ENCODE results near the gene MPP3.

GRCh38 chr17:43857141-43857540 is 24.2 kb upstream of the MPP3 start:
- no peak for TF ChIP-seq CTCF (IDR thresholded peaks at IDR 0.05)
- TF ChIP-seq EP300 (IDR thresholded peaks at IDR 0.05): no peak
- TF ChIP-seq POLR2A (IDR thresholded peaks at IDR 0.05): no peak

All from ovary (tissue), 3 donors.